SU-DHL-6 (cell line): Measurements from ENCODE around the gene FN1.

ENCODE experiments used
- H2AFZ ChIP-seq: fragments of 200-600 bp; sonication (generic); 2 replicates; pipeline ENCODE4 v1.6.1; 2014; ENCODE audit warnings: low read depth, mild to moderate bottlenecking, moderate library complexity, mixed read lengths, antibody characterized with exemption, low read length; ENCODE audit not compliant: severe bottlenecking
- H3F3A ChIP-seq: fragments of 200-600 bp; shearing (Covaris generic); 2 replicates; pipeline ENCODE4 v1.6.0; 2016; ENCODE audit warnings: antibody characterized with exemption, mild to moderate bottlenecking; ENCODE audit not compliant: insufficient read depth
- H3K27ac ChIP-seq: fragments of 200-600 bp; sonication (generic); 2 replicates; pipeline ENCODE4 v1.5.1; 2016; ENCODE audit warnings: low read depth, mild to moderate bottlenecking, low read length, moderate library complexity, mixed read lengths
- H3K27me3 ChIP-seq: fragments of 200-600 bp; sonication (generic), shearing (Covaris generic); 2 replicates; pipeline ENCODE4 v1.6.0; 2014; ENCODE audit warnings: mild to moderate bottlenecking, low read length
- H3K36me3 ChIP-seq: fragments of 200-600 bp; sonication (generic); 2 replicates; pipeline ENCODE4 v1.6.1; 2014; ENCODE audit warnings: mild to moderate bottlenecking, low read length, mixed read lengths
- H3K4me2 ChIP-seq: fragments of 300-600, 200-600 bp; shearing (Covaris generic), sonication (generic); 2 replicates; pipeline ENCODE4 v1.6.0; 2014; ENCODE audit warnings: low read length, low read depth, mild to moderate bottlenecking; ENCODE audit not compliant: poor library complexity, severe bottlenecking
- H3K4me3 ChIP-seq: fragments of 200-600 bp; sonication (generic); 2 replicates; pipeline ENCODE4 v1.5.1; 2014; ENCODE audit warnings: antibody characterized with exemption, low read length, mild to moderate bottlenecking, mixed read lengths; ENCODE audit not compliant: insufficient read depth, poor library complexity, severe bottlenecking
- H3K79me2 ChIP-seq: fragments of 200-600 bp; sonication (generic); 2 replicates; pipeline ENCODE4 v1.6.1; 2014; ENCODE audit warnings: mild to moderate bottlenecking, low read length, moderate library complexity; ENCODE audit not compliant: insufficient read depth
- H3K9ac ChIP-seq: fragments of 200-600 bp; sonication (generic); 2 replicates; pipeline ENCODE4 v1.7.0; 2014; ENCODE audit warnings: mild to moderate bottlenecking, low read length
- H3K9me2 ChIP-seq: fragments of 200-600 bp; sonication (generic); replicated peaks from 2 replicates; pipeline ENCODE4 v1.6.1; 2014; ENCODE audit warnings: low read length; ENCODE audit not compliant: insufficient read depth
- H3K9me3 ChIP-seq: fragments of 200-600 bp; sonication (generic); 2 replicates; pipeline ENCODE4 v1.6.1; 2014; ENCODE audit warnings: low read length, mixed read lengths; ENCODE audit not compliant: insufficient read depth
- H4K20me1 ChIP-seq: fragments of 200-600 bp; sonication (generic); 2 replicates; pipeline ENCODE4 v1.6.1; 2014; ENCODE audit warnings: low read depth, mild to moderate bottlenecking, antibody characterized with exemption, low read length, moderate library complexity, mixed read lengths
- CTCF ChIP-seq: fragments of 200-600 bp; sonication (generic); IDR thresholded peaks from one replicate; pipeline ENCODE4 v1.5.1; 2017; ENCODE audit warnings: antibody characterized with exemption, mild to moderate bottlenecking, low read length, moderate library complexity; ENCODE audit not compliant: insufficient read depth, poor library complexity, severe bottlenecking
- EZH2phosphoT487 ChIP-seq: fragments of 200-600 bp; sonication (generic), shearing (Covaris generic); conservative IDR thresholded peaks from 2 replicates; pipeline ENCODE4 v1.6.1; 2018; ENCODE audit warnings: mild to moderate bottlenecking, antibody characterized with exemption, low read length, moderate library complexity, mixed read lengths

Gene FN1

GRCh38 chr2:215378045-215378444, 57.8 kb downstream of the FN1 start:
- Histone ChIP-seq H3F3A (no peaks in the 10 kb centered on the region), H3K79me2 (no peaks in the 10 kb centered on the region), H3K9ac (no peak overlapping the region), H3K9me2 (no peaks in the 10 kb centered on the region), H3K27me3 (no peaks in the 10 kb centered on the region), H3K4me3 (no peak overlapping the region), H2AFZ (no peak overlapping the region), H3K4me2 (no peak overlapping the region), H4K20me1 (no peaks in the 10 kb centered on the region), H3K27ac (no peak overlapping the region), H3K9me3 (no peaks in the 10 kb centered on the region), H3K36me3 (no peaks in the 10 kb centered on the region)
- TF ChIP-seq CTCF (no peak), EZH2phosphoT487 (no peak)

GRCh38 chr2:215377283-215377682, 58.6 kb downstream of the FN1 start:
- Histone ChIP-seq H3K27me3 (no peaks in the 10 kb centered on the region), H3K4me3 (no peak overlapping the region), H3K9me3 (no peaks in the 10 kb centered on the region), H3K36me3 (no peaks in the 10 kb centered on the region), H2AFZ (no peak overlapping the region), H4K20me1 (no peaks in the 10 kb centered on the region), H3K9ac (no peak overlapping the region), H3K9me2 (no peaks in the 10 kb centered on the region), H3K79me2 (no peaks in the 10 kb centered on the region), H3K27ac (no peak overlapping the region), H3F3A (no peaks in the 10 kb centered on the region), H3K4me2 (no peak overlapping the region)
- TF ChIP-seq EZH2phosphoT487: no peak
- no peak for TF ChIP-seq CTCF

GRCh38 chr2:215376103-215376780, 59.6 kb downstream of the FN1 start:
- Histone ChIP-seq H3K9me3 (no peaks in the 10 kb centered on the region), H3F3A (no peaks in the 10 kb centered on the region), H3K27me3 (no peaks in the 10 kb centered on the region), H3K4me2 (no peak overlapping the region), H3K79me2 (no peaks in the 10 kb centered on the region), H3K36me3 (no peaks in the 10 kb centered on the region), H2AFZ (no peak overlapping the region), H3K4me3 (no peak overlapping the region), H3K9me2 (no peaks in the 10 kb centered on the region), H4K20me1 (no peaks in the 10 kb centered on the region), H3K27ac (no peak overlapping the region), H3K9ac (no peak overlapping the region)
- TF ChIP-seq CTCF (no peak), EZH2phosphoT487 (no peak)
